ENCODE measurements around the gene POLR3E. TPM values are rescaled to one million over a fixed set of nuclear protein-coding genes. Genes with fewer than 3 reads are reported as not detected.

The POLR3E gene
- total RNA-seq, 1 experiment from 2014 or later, result 65.0 TPM

- intact Hi-C loops (cut with micrococcal nuclease), result no loop called here
- ATAC-seq, result no peak
- Histone ChIP-seq H3K4me1 (ENCODE audit: control insufficient read depth in 1 of 2, insufficient read depth in 2 of 2, low read length in 2 of 2) (no peaks in the 10 kb centered on the region), H3K9me3 (ENCODE audit: control insufficient read depth in 1 of 2, insufficient read depth in 1 of 2, low read depth in 1 of 2, low read length in 2 of 2) (no peaks in the 10 kb centered on the region), H3K27ac (ENCODE audit: low read depth, low read length) (no peak overlapping the region), H3K9me2 (ENCODE audit: insufficient read depth) (no peaks in the 10 kb centered on the region), H3K79me2 (ENCODE audit: insufficient read depth, low read length) (peaks cover 16% of the 10 kb centered on the region), H3K9ac (ENCODE audit: low read length) (no peak overlapping the region), H2AFZ (ENCODE audit: low read depth, low read length, poor library complexity, severe bottlenecking) (no peak overlapping the region), H4K20me1 (ENCODE audit: insufficient read depth) (no peaks in the 10 kb centered on the region), H3K36me3 (ENCODE audit: control insufficient read depth in 1 of 2, insufficient read depth in 2 of 2, low read length in 2 of 2) (peaks cover 15 to 32% of the 10 kb centered on the region in 2 experiments; a peak in 3 of 4 replicates), H3K4me3 (replicated peaks in 1 of 2; ENCODE audit: low read depth in 1 of 2, low read length in 2 of 2) (no peak overlapping the region), H3K4me2 (ENCODE audit: low read length) (no peak overlapping the region), H3K27me3 (ENCODE audit: insufficient read depth, low read length) (no peaks in the 10 kb centered on the region)
- ChIA-PET POLR2A (no interaction called here), CTCF (no interaction called here), RAD21 (ENCODE audit: low non-redundant PET in 1 of 2, low total read pairs in 2 of 2, uncharacterized antibody in 2 of 2, unreplicated experiment in 2 of 2) (no interaction called here)
- BruUV-seq (replicated peaks), result TSS peak; percentile 33
- no peak for DNase-seq (ENCODE audit: low read depth, low spot score)
- TF ChIP-seq SP1 (IDR thresholded peaks at IDR 0.05; ENCODE audit: low read depth) (no peak), POLR2A (IDR thresholded peaks at IDR 0.05; ENCODE audit: borderline replicate concordance, extremely low read depth, insufficient read depth, insufficient read length) (no peak), CBX3 (IDR thresholded peaks at IDR 0.05; ENCODE audit: low read depth) (no peak), POLR2AphosphoS5 (IDR thresholded peaks at IDR 0.05; ENCODE audit: low read depth, low read length) (no peak), REST (IDR thresholded peaks at IDR 0.05; ENCODE audit: low read depth) (no peak), EZH2 (IDR thresholded peaks at IDR 0.05) (no peak)
- TF ChIP-seq, protein P1, sequence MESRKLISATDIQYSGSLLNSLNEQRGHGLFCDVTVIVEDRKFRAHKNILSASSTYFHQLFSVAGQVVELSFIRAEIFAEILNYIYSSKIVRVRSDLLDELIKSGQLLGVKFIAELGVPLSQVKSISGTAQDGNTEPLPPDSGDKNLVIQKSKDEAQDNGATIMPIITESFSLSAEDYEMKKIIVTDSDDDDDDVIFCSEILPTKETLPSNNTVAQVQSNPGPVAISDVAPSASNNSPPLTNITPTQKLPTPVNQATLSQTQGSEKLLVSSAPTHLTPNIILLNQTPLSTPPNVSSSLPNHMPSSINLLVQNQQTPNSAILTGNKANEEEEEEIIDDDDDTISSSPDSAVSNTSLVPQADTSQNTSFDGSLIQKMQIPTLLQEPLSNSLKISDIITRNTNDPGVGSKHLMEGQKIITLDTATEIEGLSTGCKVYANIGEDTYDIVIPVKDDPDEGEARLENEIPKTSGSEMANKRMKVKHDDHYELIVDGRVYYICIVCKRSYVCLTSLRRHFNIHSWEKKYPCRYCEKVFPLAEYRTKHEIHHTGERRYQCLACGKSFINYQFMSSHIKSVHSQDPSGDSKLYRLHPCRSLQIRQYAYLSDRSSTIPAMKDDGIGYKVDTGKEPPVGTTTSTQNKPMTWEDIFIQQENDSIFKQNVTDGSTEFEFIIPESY (IDR thresholded peaks at IDR 0.05; ENCODE audit: extremely low read depth, insufficient replicate concordance, low read length), result no peak
Observed at GRCh38 chr16:22346483-22346882, 49.3 kb downstream of the POLR3E start.
